ENCODE data around the gene NFKBIA. TPM values are rescaled to one million over a fixed set of nuclear protein-coding genes. Genes with fewer than 3 reads are reported as not detected.

The NFKBIA gene
- total and polyA plus RNA-seq, 2 of the 8 experiments (the other 6 are each of a cell fraction or from before 2014, with no cell fraction given) = 25.9 to 49.7 TPM

- no peak for TF ChIP-seq CHD7 (IDR thresholded peaks at IDR 0.05; ENCODE audit: insufficient replicate concordance, low read length)
These were observed 12.4 kb downstream of the NFKBIA start (continued) for GRCh38 chr14:35392103-35392502.

Data from H1 (cell line).